ENCODE data around the gene NLRP1. TPM values are rescaled to one million over a fixed set of nuclear protein-coding genes. Genes with fewer than 3 reads are reported as not detected.

Gene NLRP1
- polyA plus RNA-seq, 3 donors, result 13.2 to 388 (median 17.3) TPM

DNA sequence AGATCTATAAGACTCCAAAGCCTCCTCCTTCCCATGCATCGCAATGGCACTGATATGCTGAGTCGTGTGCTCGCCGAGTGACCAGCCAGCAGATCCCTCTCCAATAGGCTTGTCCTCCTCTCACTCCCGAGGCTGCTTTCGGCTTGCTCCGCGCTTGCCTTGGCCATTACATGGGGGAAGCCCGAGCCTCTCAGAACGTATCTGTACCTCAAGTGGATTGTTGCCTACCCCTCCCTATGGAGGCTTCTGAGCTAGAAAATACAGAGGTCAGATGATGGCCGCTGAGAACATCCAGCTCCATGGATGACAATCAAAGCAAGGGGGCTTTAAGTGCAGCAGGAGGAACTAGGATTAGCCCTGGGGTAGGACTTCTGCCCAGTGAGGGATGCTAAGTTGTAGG, 7.7 kb upstream of the NLRP1 start:
- Histone ChIP-seq H3K27me3 (ENCODE audit: control insufficient read depth in 2 of 2, insufficient read depth in 2 of 2, low read length in 2 of 2) (peaks cover 5 to 25% of the 10 kb centered on the region in 2 donors), H3K4me2 (replicated peaks; ENCODE audit: extremely low read depth, low read length, poor library complexity, severe bottlenecking) (no peak overlapping the region), H3K9ac (ENCODE audit: insufficient read depth, low read length, poor library complexity, severe bottlenecking) (no peak overlapping the region), H3K36me3 (replicated peaks in 1 of 2; ENCODE audit: control insufficient read depth in 1 of 2, insufficient read depth in 2 of 2, low read length in 2 of 2) (no peaks in the 10 kb centered on the region), H3K27ac (ENCODE audit: low read depth in 1 of 2, low read length in 2 of 2) (no peak overlapping the region), H3K9me3 (replicated peaks in 1 of 2; ENCODE audit: control insufficient read depth in 1 of 2, insufficient read depth in 1 of 2, low read length in 2 of 2) (no peaks in the 10 kb centered on the region), H4K20me1 (ENCODE audit: insufficient read depth, low read length) (no peaks in the 10 kb centered on the region), H3K4me1 (ENCODE audit: control insufficient read depth in 1 of 2, insufficient read depth in 2 of 2, low read length in 2 of 2) (peaks cover 0 to 5% of the 10 kb centered on the region in 2 donors), H3K79me2 (ENCODE audit: insufficient read depth, low read length) (no peaks in the 10 kb centered on the region), H2AFZ (ENCODE audit: insufficient read depth, low read depth, low read length, poor library complexity, severe bottlenecking) (no peak overlapping the region), H3K4me3 (replicated peaks in 1 of 3; ENCODE audit: low read depth in 2 of 3, low read length in 3 of 3) (no peak overlapping the region)
- Mint-ChIP-seq H3K4me1 (peaks cover 10% of the 10 kb centered on the region), H3K9me3 (peaks cover 0 to 3% (median 0%) of the 10 kb centered on the region in 7 donors), H3K27me3 (ENCODE audit: low read depth in 3 of 3) (peaks cover 21 to 49% (median 29%) of the 10 kb centered on the region in 3 donors), H3K27ac (peak overlapping the region in 1 of 7 donors; percentile 55), H3K4me3 (no peak overlapping the region), H3K36me3 (no peaks in the 10 kb centered on the region)
- WGBS (ENCODE audit: insufficient coverage), result 83% methylated on average over 11 of the region's 11 CpGs
- intact Hi-C loops (cut with micrococcal nuclease), result loop anchor here (1.0 to 2.0 kb wide), 2 partner anchors 115 kb away; no protein-coding TSS in a partner anchor
- no peak for DNase-seq
- TF ChIP-seq, protein P1, sequence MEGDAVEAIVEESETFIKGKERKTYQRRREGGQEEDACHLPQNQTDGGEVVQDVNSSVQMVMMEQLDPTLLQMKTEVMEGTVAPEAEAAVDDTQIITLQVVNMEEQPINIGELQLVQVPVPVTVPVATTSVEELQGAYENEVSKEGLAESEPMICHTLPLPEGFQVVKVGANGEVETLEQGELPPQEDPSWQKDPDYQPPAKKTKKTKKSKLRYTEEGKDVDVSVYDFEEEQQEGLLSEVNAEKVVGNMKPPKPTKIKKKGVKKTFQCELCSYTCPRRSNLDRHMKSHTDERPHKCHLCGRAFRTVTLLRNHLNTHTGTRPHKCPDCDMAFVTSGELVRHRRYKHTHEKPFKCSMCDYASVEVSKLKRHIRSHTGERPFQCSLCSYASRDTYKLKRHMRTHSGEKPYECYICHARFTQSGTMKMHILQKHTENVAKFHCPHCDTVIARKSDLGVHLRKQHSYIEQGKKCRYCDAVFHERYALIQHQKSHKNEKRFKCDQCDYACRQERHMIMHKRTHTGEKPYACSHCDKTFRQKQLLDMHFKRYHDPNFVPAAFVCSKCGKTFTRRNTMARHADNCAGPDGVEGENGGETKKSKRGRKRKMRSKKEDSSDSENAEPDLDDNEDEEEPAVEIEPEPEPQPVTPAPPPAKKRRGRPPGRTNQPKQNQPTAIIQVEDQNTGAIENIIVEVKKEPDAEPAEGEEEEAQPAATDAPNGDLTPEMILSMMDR (IDR thresholded peaks at IDR 0.05), result no peak

DNA sequence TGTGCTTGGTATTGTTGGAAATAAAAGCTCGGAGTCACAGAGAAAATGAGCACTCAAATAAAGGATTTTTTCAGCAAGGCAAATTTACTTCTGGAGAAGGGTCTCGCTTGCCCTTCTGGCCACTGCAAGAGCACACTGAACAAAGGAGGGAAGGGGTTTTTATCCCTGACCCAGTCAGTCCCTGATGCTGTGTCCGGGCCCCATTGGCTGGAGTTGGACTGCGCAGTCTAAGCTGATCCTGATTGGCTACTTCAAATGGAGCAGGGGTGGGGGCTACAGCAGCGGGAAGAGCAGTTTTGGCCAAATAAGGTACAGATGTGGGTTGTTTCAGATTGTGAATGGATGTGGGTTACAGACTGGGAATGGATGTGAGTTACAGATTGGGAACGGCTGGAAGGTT, 4.3 kb upstream of the NLRP1 start:
- intact Hi-C loops (cut with micrococcal nuclease), result loop anchor here in 1 of 2 donors (5.0 kb wide), 1 partner anchor 834 kb away; no protein-coding TSS in a partner anchor
- 97% methylated on average over 5 of the region's 6 CpGs for WGBS (ENCODE audit: insufficient coverage)

More for the DNA sequence above, 4.3 kb upstream of the NLRP1 start:
- H3K9me3 ChIP-seq (replicated peaks in 1 of 2; ENCODE audit: control insufficient read depth in 1 of 2, insufficient read depth in 1 of 2, low read length in 2 of 2), result no peaks in the 10 kb centered on the region
- H3K79me2 ChIP-seq (ENCODE audit: insufficient read depth, low read length), result peaks cover 8% of the 10 kb centered on the region
- no peak overlapping the region for H3K9ac ChIP-seq (ENCODE audit: insufficient read depth, low read length, poor library complexity, severe bottlenecking)
- H3K27ac ChIP-seq (ENCODE audit: low read depth in 1 of 2, low read length in 2 of 2), result no peak overlapping the region
- peaks cover 13 to 23% (median 17%) of the 10 kb centered on the region in 3 donors for H3K27me3 Mint-ChIP-seq (ENCODE audit: low read depth in 3 of 3)
- no peak for DNase-seq
- no peaks in the 10 kb centered on the region for H3K9me3 Mint-ChIP-seq
- no peak overlapping the region for H3K27ac Mint-ChIP-seq
- peaks cover 26 to 34% of the 10 kb centered on the region in 2 donors for H3K4me1 ChIP-seq (ENCODE audit: control insufficient read depth in 1 of 2, insufficient read depth in 2 of 2, low read length in 2 of 2)
- peaks cover 29% of the 10 kb centered on the region for H3K4me1 Mint-ChIP-seq
- H2AFZ ChIP-seq (ENCODE audit: insufficient read depth, low read depth, low read length, poor library complexity, severe bottlenecking), result no peak overlapping the region
- no peak overlapping the region for H3K4me3 ChIP-seq (replicated peaks in 1 of 3; ENCODE audit: low read depth in 2 of 3, low read length in 3 of 3)
- H4K20me1 ChIP-seq (ENCODE audit: insufficient read depth, low read length), result peaks cover 12% of the 10 kb centered on the region
- TF ChIP-seq, protein P1 (IDR thresholded peaks at IDR 0.05), result no peak
- H3K36me3 Mint-ChIP-seq, result no peaks in the 10 kb centered on the region
- no peak overlapping the region for H3K4me3 Mint-ChIP-seq
- no peaks in the 10 kb centered on the region for H3K36me3 ChIP-seq (replicated peaks in 1 of 2; ENCODE audit: control insufficient read depth in 1 of 2, insufficient read depth in 2 of 2, low read length in 2 of 2)
- no peak overlapping the region for H3K4me2 ChIP-seq (replicated peaks; ENCODE audit: extremely low read depth, low read length, poor library complexity, severe bottlenecking)
- peaks cover 0 to 8% of the 10 kb centered on the region in 2 donors for H3K27me3 ChIP-seq (ENCODE audit: control insufficient read depth in 2 of 2, insufficient read depth in 2 of 2, low read length in 2 of 2)

Data from CD14-positive monocyte (primary cell).